Right lobe of liver (tissue), 4 donors: ENCODE measurements around the gene DNAJB4.

Experiments used
- CTCF ChIP-seq, 4 donors: fragments of 200-600 bp in 3 of 4; fragments of 450-650 bp in 1 of 4; IDR thresholded peaks; one replicate each; pipeline versions ENCODE4 v1.5.1 to v1.8.0; 2016 to 2022; ENCODE audit warnings: antibody characterized with exemption in 4 of 4, mild to moderate bottlenecking in 2 of 4
- POLR2A ChIP-seq: fragments of 450-650 bp; IDR thresholded peaks from one replicate; pipeline ENCODE4 v1.6.1; 2017; ENCODE audit warnings: antibody characterized with exemption, mild to moderate bottlenecking
- donor health status: DM: no; HTN: no; CAD: no.
- donor health status: DM: no; HTN: no; CAD: no.
- donor health status: DM: no; HTN: yes; CAD: no.

DNA sequence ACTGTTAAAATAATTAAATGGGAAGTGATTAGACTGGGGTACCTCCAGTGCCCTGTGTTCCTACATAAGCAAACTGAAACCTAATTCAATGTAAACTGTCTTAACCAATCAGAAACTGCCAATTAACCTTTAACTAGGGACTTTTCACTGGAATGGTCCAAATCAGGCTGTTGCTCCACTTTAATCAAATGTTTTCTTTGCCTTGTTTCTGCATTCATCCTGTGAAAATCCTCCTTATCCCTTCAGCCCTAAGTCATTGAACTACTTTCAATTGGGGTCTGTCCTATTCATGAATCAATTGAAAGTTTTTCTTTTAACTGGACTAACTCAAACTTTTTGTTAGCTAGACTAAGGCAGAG, 20.8 kb upstream of the DNAJB4 start:
- no peak for TF ChIP-seq CTCF (IDR thresholded peaks at IDR 0.05)
- TF ChIP-seq POLR2A: no peak
